Endothelial cell of umbilical vein (primary cell): Measurements from ENCODE around the gene SNX30. TPM values are rescaled to one million over a fixed set of nuclear protein-coding genes. Genes with fewer than 3 reads are reported as not detected.

ENCODE experiments used
- BruUV-seq: library from RNA; stranded (reverse); fragments of 400-500 nt; replicated peaks from 2 replicates; lab custom pipeline; 2021; lab: Mats Ljungman, UMichigan
- CTCF ChIA-PET: fragments of 300-600, 350-600 bp; sonication (Branson Sonifier 250); formaldehyde crosslinking; loops from one replicate; lab custom pipeline; 2021; ENCODE audit warnings: antibody characterized with exemption, inconsistent platforms; lab: Charles Lee
- POLR2A ChIA-PET: fragments of 300-600, 350-600 bp; sonication (Branson Sonifier 250); formaldehyde crosslinking; loops from one replicate; lab custom pipeline; 2021; ENCODE audit warnings: antibody characterized with exemption, inconsistent platforms; lab: Charles Lee
- DNase-seq: peaks from one replicate; pipeline ENCODE4 v3.0.0-alpha.2; 2011; ENCODE audit warnings: low read depth, low spot score
- FAIRE-seq: peaks from 2 replicates; lab custom pipeline; 2011; peaks lifted over from hg19 to GRCh38; lab: Jason Lieb, UNC
- H2AFZ ChIP-seq: 2 replicates; pipeline ENCODE4 v1.6.0; 2012; ENCODE audit warnings: low read depth, low read length, control low read depth, inconsistent platforms
- H3K27ac ChIP-seq: 2 replicates; pipeline ENCODE4 v1.5.1; 2011; ENCODE audit warnings: low read depth, mild to moderate bottlenecking, control low read depth, low read length, moderate library complexity; ENCODE audit not compliant: insufficient read depth
- H3K27me3 ChIP-seq, 2 experiments: 2 replicates each; pipeline versions ENCODE4 v1.6.0 to v1.6.1; 2011; ENCODE audit warnings: low read length in 2 of 2, mixed read lengths in 1 of 2; ENCODE audit not compliant: control insufficient read depth in 2 of 2, insufficient read depth in 2 of 2
- H3K36me3 ChIP-seq, 2 experiments: 2 replicates in 1 of 2; 3 replicates in 1 of 2; pipeline ENCODE4 v1.5.1; 2011; ENCODE audit warnings: low read length in 2 of 2, mild to moderate bottlenecking in 1 of 2, moderate library complexity in 1 of 2; ENCODE audit not compliant: control insufficient read depth in 2 of 2, insufficient read depth in 2 of 2; ENCODE audit errors: extremely low read depth in 1 of 2
- H3K4me1 ChIP-seq: 3 replicates; pipeline ENCODE4 v1.5.1; 2011; ENCODE audit warnings: mild to moderate bottlenecking, low read length; ENCODE audit not compliant: control insufficient read depth, insufficient read depth; ENCODE audit errors: extremely low read depth
- H3K4me2 ChIP-seq: 2 replicates; pipeline ENCODE4 v1.6.1; 2011; ENCODE audit warnings: low read length, control low read depth, mixed read lengths; ENCODE audit not compliant: insufficient read depth
- H3K4me3 ChIP-seq, 3 experiments: fragments of 200-600 bp in 1 of 3; sonication (generic), shearing (Covaris generic) in 1 of 3; replicated peaks in 1 of 3; 2 replicates each; pipeline ENCODE4 v1.5.1; 2011 to 2016; ENCODE audit warnings: control low read depth in 3 of 3, low read length in 3 of 3, mild to moderate bottlenecking in 2 of 3, inconsistent platforms in 1 of 3, low read depth in 1 of 3, moderate library complexity in 1 of 3; ENCODE audit not compliant: insufficient read depth in 1 of 3
- H3K79me2 ChIP-seq: 2 replicates; pipeline ENCODE4 v1.6.0; 2012; ENCODE audit warnings: low read length, inconsistent platforms; ENCODE audit not compliant: control insufficient read depth, insufficient read depth
- H3K9ac ChIP-seq: replicated peaks from 2 replicates; pipeline ENCODE3; 2011; ENCODE audit warnings: low read length, control low read depth; ENCODE audit not compliant: insufficient read depth; ENCODE audit errors: extremely low read depth
- H3K9me1 ChIP-seq: replicated peaks from 3 replicates; pipeline ENCODE4 v1.6.0; 2011; ENCODE audit warnings: mild to moderate bottlenecking, low read length; ENCODE audit not compliant: control insufficient read depth, insufficient read depth; ENCODE audit errors: extremely low read depth
- H3K9me3 ChIP-seq: replicated peaks from 2 replicates; pipeline ENCODE4 v1.5.1; 2012; ENCODE audit warnings: low read length, inconsistent platforms; ENCODE audit not compliant: control insufficient read depth, insufficient read depth
- H4K20me1 ChIP-seq: replicated peaks from 2 replicates; pipeline ENCODE3; 2011; ENCODE audit warnings: mild to moderate bottlenecking, low read length; ENCODE audit not compliant: control insufficient read depth, insufficient read depth; ENCODE audit errors: extremely low read depth
- EZH2 ChIP-seq: IDR thresholded peaks from 2 replicates; pipeline ENCODE4 v1.6.1; 2012; ENCODE audit warnings: borderline replicate concordance, low read depth, mild to moderate bottlenecking, moderate library complexity, low read length, inconsistent platforms; ENCODE audit not compliant: severe bottlenecking
- FOS ChIP-seq: IDR thresholded peaks from 2 replicates; pipeline ENCODE4 v1.6.1; 2011; ENCODE audit warnings: mild to moderate bottlenecking, low read length, moderate library complexity, borderline replicate concordance; ENCODE audit not compliant: insufficient read depth
- GATA2 ChIP-seq: IDR thresholded peaks from 2 replicates; pipeline ENCODE4 v1.7.0; 2011; ENCODE audit warnings: low read depth, mild to moderate bottlenecking, moderate library complexity, mixed read lengths, low read length; ENCODE audit not compliant: insufficient read length, insufficient read depth
- JUN ChIP-seq: IDR thresholded peaks from 2 replicates; pipeline ENCODE4 v1.6.1; 2011; ENCODE audit warnings: borderline replicate concordance, low read depth; ENCODE audit not compliant: insufficient read length, insufficient read depth
- MYC ChIP-seq: IDR thresholded peaks from one replicate; pipeline ENCODE4 v1.6.1; 2011; ENCODE audit warnings: mild to moderate bottlenecking, low read depth, low read length
- POLR2A ChIP-seq: IDR thresholded peaks from 2 replicates; pipeline ENCODE4 v1.6.1; 2012; ENCODE audit warnings: low read depth, mild to moderate bottlenecking, control low read depth, low read length
- POLR2AphosphoS5 ChIP-seq: IDR thresholded peaks from 2 replicates; pipeline ENCODE4 v1.6.1; 2012; ENCODE audit warnings: low read depth, mild to moderate bottlenecking, control low read depth, low read length, moderate library complexity; ENCODE audit not compliant: insufficient read depth
- dilution Hi-C: fragments of 300-500 bp; cut with MboI; formaldehyde crosslinking; loops from one replicate; pipeline ENCODE4 v1.15.0; 2019; ENCODE audit warnings: low sequenced_read_pairs; ENCODE audit not compliant: extremely low pct_ligation_motif_present
- intact Hi-C: fragments of 100-400 bp; cut with micrococcal nuclease; formaldehyde crosslinking; loops from one replicate; pipeline ENCODE4 v1.10.0; 2022
- polyA plus RNA-seq, 4 experiments: library from polyadenylated mRNA; depleted of rRNA in 3 of 4; stranded (reverse) in 3 of 4; unstranded in 1 of 4; fragments of >200 nt; gene quantifications; 2 replicates each; pipeline versions ENCODE4 v1.2.1 to v1.2.3, GENCODE V29; 2011 to 2012; ENCODE audit warnings: missing spikeins in 1 of 4
- total RNA-seq: library from RNA; stranded (reverse); gene quantifications from 2 replicates; pipeline ENCODE4 v1.2.3, GENCODE V29; 2021
- TF ChIP-seq, protein P1 (sequence below): IDR thresholded peaks from 2 replicates; pipeline ENCODE4 v1.6.1; 2011; ENCODE audit not compliant: insufficient read depth, insufficient read length
- TF ChIP-seq, protein P2 (sequence below), 2 donors: IDR thresholded peaks; 1 replicate in 1 of 2; 2 replicates in 1 of 2; pipeline ENCODE4 v1.5.1; 2011; ENCODE audit warnings: low read length in 2 of 2, mild to moderate bottlenecking in 2 of 2, moderate library complexity in 2 of 2, control low read depth in 1 of 2, inconsistent platforms in 1 of 2, low read depth in 1 of 2; ENCODE audit not compliant: insufficient read depth in 1 of 2; ENCODE audit errors: extremely low read depth in 1 of 2

SNX30 gene
- total and polyA plus RNA-seq, 2 donors (not counting 3 experiments of a cell fraction or from before 2014, with no cell fraction given): 2.8 to 6.3 TPM

DNA sequence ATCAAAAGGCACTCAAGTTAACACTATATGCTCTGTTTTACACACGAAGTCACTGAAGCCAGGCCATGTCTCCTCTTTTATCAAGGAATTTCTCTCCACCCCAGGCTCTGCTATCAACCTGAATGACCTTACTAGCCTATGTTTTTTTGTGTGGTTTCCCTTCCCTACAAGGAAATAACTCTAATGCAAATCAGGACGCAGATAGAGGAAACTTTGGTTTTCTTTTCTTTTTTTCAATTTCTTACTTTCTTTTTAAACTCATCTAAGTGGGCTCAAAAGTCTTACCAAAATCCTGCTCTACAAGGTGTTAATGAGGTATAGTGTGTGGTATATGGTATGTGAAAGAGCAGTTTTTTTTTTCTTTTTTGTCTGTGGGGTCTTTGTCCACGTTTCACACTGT, 145.6 kb downstream of the SNX30 start:
- TF ChIP-seq, protein P1, sequence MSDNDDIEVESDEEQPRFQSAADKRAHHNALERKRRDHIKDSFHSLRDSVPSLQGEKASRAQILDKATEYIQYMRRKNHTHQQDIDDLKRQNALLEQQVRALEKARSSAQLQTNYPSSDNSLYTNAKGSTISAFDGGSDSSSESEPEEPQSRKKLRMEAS: no peak
- no peaks in the 10 kb centered on the region for H3K9me1 ChIP-seq
- no TSS peak for BruUV-seq
- no peak for DNase-seq
- no peak overlapping the region for H3K4me2 ChIP-seq
- ChIA-PET CTCF (no interaction called here), POLR2A (no interaction called here)
- dilution Hi-C loops (no loop called here), intact Hi-C loops (no loop called here)
- H3K4me3 ChIP-seq: no peak overlapping the region
- H3K27me3 ChIP-seq: peaks cover 13 to 22% of the 10 kb centered on the region in 2 experiments
- H3K9ac ChIP-seq: no peak overlapping the region
- H3K4me1 ChIP-seq: no peaks in the 10 kb centered on the region
- no peaks in the 10 kb centered on the region for H3K9me3 ChIP-seq
- H2AFZ ChIP-seq: no peak overlapping the region
- H4K20me1 ChIP-seq: no peaks in the 10 kb centered on the region
- no peak overlapping the region for H3K27ac ChIP-seq
- H3K36me3 ChIP-seq: no peaks in the 10 kb centered on the region
- FAIRE-seq: no peak
- no peaks in the 10 kb centered on the region for H3K79me2 ChIP-seq

DNA sequence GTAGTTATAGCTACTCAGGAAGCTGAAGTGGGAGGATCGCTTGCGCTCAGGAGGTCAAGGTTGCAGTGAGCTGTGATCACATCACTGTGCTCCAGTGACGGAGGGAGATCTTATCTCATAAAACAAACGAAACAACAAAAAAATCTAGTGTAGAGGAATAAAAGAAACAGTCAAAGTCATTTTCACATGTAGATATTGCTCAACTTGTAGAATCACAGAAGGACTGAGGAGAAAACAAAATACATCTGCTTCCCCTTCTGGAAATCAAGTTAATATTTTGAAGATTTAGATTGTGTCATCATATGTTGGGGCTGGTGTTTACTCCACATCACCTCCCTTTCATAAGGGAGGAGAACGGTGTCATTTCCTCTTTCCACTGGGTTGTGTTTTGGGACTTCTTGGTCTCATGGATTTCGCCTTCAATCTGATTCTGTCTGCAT, 148.3 kb downstream of the SNX30 start:
- CTCF ChIA-PET: interaction anchor here (0.7 to 1.3 kb wide), 3 partner anchors 52 to 54 kb away, joined by 3 to 6 read pairs (median 4); no protein-coding TSS in a partner anchor

More for the DNA sequence above, 148.3 kb downstream of the SNX30 start:
- Histone ChIP-seq H3K79me2 (no peaks in the 10 kb centered on the region), H2AFZ (no peak overlapping the region), H4K20me1 (no peaks in the 10 kb centered on the region), H3K9me1 (no peaks in the 10 kb centered on the region), H3K27ac (no peak overlapping the region), H3K27me3 (peaks cover 15 to 20% of the 10 kb centered on the region in 2 experiments), H3K4me2 (no peak overlapping the region), H3K9ac (no peak overlapping the region), H3K36me3 (no peaks in the 10 kb centered on the region), H3K4me1 (no peaks in the 10 kb centered on the region), H3K4me3 (no peak overlapping the region), H3K9me3 (no peaks in the 10 kb centered on the region)
- dilution Hi-C loops: no loop called here
- TF ChIP-seq POLR2AphosphoS5 (no peak), JUN (no peak), POLR2A (no peak), EZH2 (no peak), GATA2 (no peak), FOS (no peak), MYC (no peak)
- TF ChIP-seq, protein P1: no peak
- TF ChIP-seq, protein P2, sequence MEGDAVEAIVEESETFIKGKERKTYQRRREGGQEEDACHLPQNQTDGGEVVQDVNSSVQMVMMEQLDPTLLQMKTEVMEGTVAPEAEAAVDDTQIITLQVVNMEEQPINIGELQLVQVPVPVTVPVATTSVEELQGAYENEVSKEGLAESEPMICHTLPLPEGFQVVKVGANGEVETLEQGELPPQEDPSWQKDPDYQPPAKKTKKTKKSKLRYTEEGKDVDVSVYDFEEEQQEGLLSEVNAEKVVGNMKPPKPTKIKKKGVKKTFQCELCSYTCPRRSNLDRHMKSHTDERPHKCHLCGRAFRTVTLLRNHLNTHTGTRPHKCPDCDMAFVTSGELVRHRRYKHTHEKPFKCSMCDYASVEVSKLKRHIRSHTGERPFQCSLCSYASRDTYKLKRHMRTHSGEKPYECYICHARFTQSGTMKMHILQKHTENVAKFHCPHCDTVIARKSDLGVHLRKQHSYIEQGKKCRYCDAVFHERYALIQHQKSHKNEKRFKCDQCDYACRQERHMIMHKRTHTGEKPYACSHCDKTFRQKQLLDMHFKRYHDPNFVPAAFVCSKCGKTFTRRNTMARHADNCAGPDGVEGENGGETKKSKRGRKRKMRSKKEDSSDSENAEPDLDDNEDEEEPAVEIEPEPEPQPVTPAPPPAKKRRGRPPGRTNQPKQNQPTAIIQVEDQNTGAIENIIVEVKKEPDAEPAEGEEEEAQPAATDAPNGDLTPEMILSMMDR (IDR thresholded peaks at IDR 0.05; ENCODE audit: extremely low read depth in 1 of 2, insufficient read depth in 1 of 2, low read depth in 1 of 2, low read length in 2 of 2): no peak
- POLR2A ChIA-PET: no interaction called here
- no peak for FAIRE-seq
- intact Hi-C loops: no loop called here
- DNase-seq: no peak
- BruUV-seq: no TSS peak
